Transverse colon (tissue), 4 donors: ENCODE data around the gene TICAM1. TPM values are rescaled to one million over a fixed set of nuclear protein-coding genes. Genes with fewer than 3 reads are reported as not detected.
"Not testable (repeated sequence)": the region's sequence is repeated elsewhere in the genome, so short reads cannot be mapped to it uniquely, and the experiment has no call there.

ENCODE experiments used
- DNase-seq: peaks from one replicate; pipeline ENCODE4 v3.0.0-alpha.2; 2019
- H3K27ac ChIP-seq, 4 donors: fragments of 200-600 bp; sonication (generic); 2 replicates each; pipeline ENCODE4 v1.5.1; 2016 to 2018; ENCODE audit warnings: inconsistent platforms in 4 of 4
- H3K27me3 ChIP-seq: fragments of 200-600 bp; sonication (generic); 2 replicates; pipeline ENCODE4 v1.5.1; 2017; ENCODE audit warnings: inconsistent platforms
- H3K36me3 ChIP-seq, 4 donors: fragments of 200-600 bp; sonication (generic); 2 replicates each; pipeline ENCODE4 v1.5.1; 2017 to 2019; ENCODE audit warnings: inconsistent platforms in 4 of 4
- H3K4me1 ChIP-seq, 4 donors: fragments of 200-600 bp; sonication (generic); 2 replicates each; pipeline ENCODE4 v1.5.1; 2017 to 2020; ENCODE audit warnings: inconsistent platforms in 4 of 4
- H3K4me3 ChIP-seq, 4 donors: fragments of 200-600 bp; sonication (generic); 1 replicate in 1 of 4; 2 replicates in 3 of 4; pipeline versions ENCODE4 v1.5.1 to v1.6.1; 2017 to 2019; ENCODE audit warnings: inconsistent platforms in 4 of 4
- H3K9me3 ChIP-seq, 2 donors: fragments of 200-600 bp; sonication (generic); 2 replicates each; pipeline ENCODE4 v1.5.1; 2017 to 2019; ENCODE audit warnings: inconsistent platforms in 2 of 2
- CTCF ChIP-seq, 5 experiments: fragments of 200-600 bp in 3 of 5; fragments of 450-650 bp in 2 of 5; sonication (generic) in 3 of 5; IDR thresholded peaks; 1 replicate in 2 of 5; 2 replicates in 3 of 5; pipeline ENCODE4 v1.5.1; 2016 to 2017; ENCODE audit warnings: antibody characterized with exemption in 5 of 5, inconsistent platforms in 3 of 5, mild to moderate bottlenecking in 2 of 5, moderate library complexity in 1 of 5
- EP300 ChIP-seq: sonication (generic); formaldehyde crosslinking; IDR thresholded peaks from one replicate; pipeline ENCODE4 v1.6.1; 2017; ENCODE audit warnings: antibody characterized with exemption, low read depth
- POLR2A ChIP-seq: fragments of 450-650 bp; IDR thresholded peaks from one replicate; pipeline ENCODE4 v1.6.1; 2016; ENCODE audit warnings: antibody characterized with exemption, mild to moderate bottlenecking, moderate library complexity
- POLR2AphosphoS5 ChIP-seq, 3 donors: sonication (generic); formaldehyde crosslinking; IDR thresholded peaks; one replicate each; pipeline ENCODE4 v1.6.1; 2016; ENCODE audit warnings: antibody characterized with exemption in 3 of 3
- WGBS, 2 donors: methylation state at CpG; one replicate each; pipeline ENCODE4 v1.1.5; 2018; ENCODE audit warnings: low coverage in 1 of 2; 5-methylcytosine and 5-hydroxymethylcytosine counted together
- in situ Hi-C, 4 donors: fragments of 200-750 bp; cut with MboI; loops; one replicate each; pipeline versions ENCODE4 v1.15.0 to v1.15.1; 2017; ENCODE audit warnings: low sequenced_read_pairs in 3 of 4, low pct_ligation_motif_present in 1 of 4, low pct_unique_long_range_greater_than_20kb in 1 of 4
- intact Hi-C: fragments of 100-400 bp; cut with DNase I; formaldehyde crosslinking; loops from one replicate; pipeline ENCODE4 v1.15.1; 2023; ENCODE audit warnings: low total_unique reads
- total RNA-seq, 4 donors: library from RNA; depleted of rRNA; stranded (reverse); fragments of >200 nt; gene quantifications; one replicate each; pipeline ENCODE4 v1.1.0, GENCODE V29; 2016

The TICAM1 gene
- total RNA-seq, 4 donors from 2014 or later: 17.7 to 66.6 (median 20.8) TPM

GRCh38 chr19:4780860-4781259 is 50.7 kb downstream of the TICAM1 start:
- Histone ChIP-seq H3K9me3 (no peaks in the 10 kb centered on the region), H3K27me3 (peaks cover 32% of the 10 kb centered on the region), H3K4me1 (no peaks in the 10 kb centered on the region), H3K36me3 (no peaks in the 10 kb centered on the region), H3K4me3 (no peak overlapping the region), H3K27ac (no peak overlapping the region)
- intact Hi-C loops: no loop called here
- 73 to 75% methylated on average over 4 to 6 of the region's 6 CpGs for WGBS, 2 donors
- no peak for DNase-seq
- in situ Hi-C loops: loop anchor here in 1 of 4 donors (10.0 kb wide), 1 partner anchor 46 kb away; no protein-coding TSS in a partner anchor
- no peak for TF ChIP-seq EP300
- no peak for TF ChIP-seq POLR2A
- TF ChIP-seq POLR2AphosphoS5 (IDR thresholded peaks at IDR 0.05): no peak
- no peak for TF ChIP-seq CTCF (IDR thresholded peaks at IDR 0.05)

DNA sequence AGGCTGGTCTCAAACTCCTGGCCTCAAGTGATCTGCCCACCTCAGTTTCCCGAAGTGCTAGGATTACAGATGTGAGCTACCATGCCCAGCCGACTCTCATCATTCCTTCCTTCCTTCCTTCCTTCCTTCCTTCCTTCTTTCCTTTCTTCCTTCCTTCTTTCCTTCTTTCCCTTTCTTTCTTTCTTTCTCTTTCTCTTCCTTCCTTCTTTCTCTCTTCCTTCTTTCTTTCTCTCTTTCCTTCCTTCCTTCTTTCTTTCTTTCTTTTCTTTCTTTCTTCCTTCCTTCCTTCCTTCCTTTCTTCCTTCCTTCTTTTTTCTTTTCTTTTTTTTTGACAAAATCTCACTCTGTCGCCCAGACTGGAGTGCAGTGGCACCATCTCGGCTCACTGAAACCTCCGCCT is 53.4 kb downstream of the TICAM1 start:
- H3K9me3 ChIP-seq, H3K27me3 ChIP-seq, H3K36me3 ChIP-seq, intact Hi-C loops, H3K4me1 ChIP-seq, DNase-seq, in situ Hi-C loops, H3K27ac ChIP-seq, H3K4me3 ChIP-seq: not testable (repeated sequence)
- 74 to 88% methylated on average over 3 to 5 of the region's 5 CpGs for WGBS, 2 donors

DNA sequence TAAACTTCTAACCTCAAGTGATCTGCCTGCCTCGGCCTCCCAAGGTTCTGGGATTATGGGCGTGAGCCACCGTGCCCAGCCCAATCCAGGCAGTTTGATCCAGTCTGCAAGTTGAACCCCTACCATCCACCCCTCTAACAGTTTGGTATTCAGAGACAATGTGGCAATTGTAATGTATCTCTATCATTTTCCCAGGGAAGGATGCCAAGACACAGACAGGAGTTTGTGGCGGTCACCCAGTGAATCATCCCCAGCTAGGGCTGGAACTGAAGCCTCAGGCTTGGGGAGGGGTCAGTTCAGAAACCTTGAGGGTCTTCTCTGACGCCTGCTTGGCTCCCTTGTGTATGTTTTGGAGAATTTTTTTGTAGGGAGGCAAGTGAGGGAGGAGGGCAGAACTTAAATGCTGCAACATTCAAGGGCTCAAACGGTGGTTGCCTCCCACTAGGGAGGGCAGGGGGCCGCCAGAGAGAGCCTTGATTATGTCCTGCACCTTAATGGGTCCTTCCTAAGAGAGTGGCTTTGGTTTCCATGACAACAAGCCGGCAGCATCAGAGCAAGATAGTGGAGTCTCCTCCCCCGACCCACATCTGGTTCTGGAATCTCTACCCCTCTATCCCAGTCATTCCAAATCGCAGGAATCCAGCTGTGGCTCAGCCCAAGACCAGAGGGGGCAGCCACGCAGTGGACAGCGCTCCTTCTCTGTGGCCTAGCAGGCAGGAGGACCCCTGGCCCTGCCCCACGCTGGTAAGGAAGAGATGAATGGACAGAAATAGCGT is 54.9 kb downstream of the TICAM1 start:
- H3K27me3 ChIP-seq: peaks cover 4% of the 10 kb centered on the region
- in situ Hi-C loops: no loop called here
- intact Hi-C loops: no loop called here
- no peaks in the 10 kb centered on the region for H3K36me3 ChIP-seq
- no peak for TF ChIP-seq POLR2AphosphoS5 (IDR thresholded peaks at IDR 0.05)
- TF ChIP-seq CTCF (IDR thresholded peaks at IDR 0.05): no peak
- no peak for TF ChIP-seq EP300
- TF ChIP-seq POLR2A: no peak
- 43% methylated on average over 14 of the region's 14 CpGs; no CpG with 5 or more reads in 1 of the 2 donors for WGBS, 2 donors
- no peak overlapping the region for H3K4me3 ChIP-seq
- no peak overlapping the region for H3K27ac ChIP-seq
- no peak for DNase-seq
- no peaks in the 10 kb centered on the region for H3K4me1 ChIP-seq
- no peaks in the 10 kb centered on the region for H3K9me3 ChIP-seq

DNA sequence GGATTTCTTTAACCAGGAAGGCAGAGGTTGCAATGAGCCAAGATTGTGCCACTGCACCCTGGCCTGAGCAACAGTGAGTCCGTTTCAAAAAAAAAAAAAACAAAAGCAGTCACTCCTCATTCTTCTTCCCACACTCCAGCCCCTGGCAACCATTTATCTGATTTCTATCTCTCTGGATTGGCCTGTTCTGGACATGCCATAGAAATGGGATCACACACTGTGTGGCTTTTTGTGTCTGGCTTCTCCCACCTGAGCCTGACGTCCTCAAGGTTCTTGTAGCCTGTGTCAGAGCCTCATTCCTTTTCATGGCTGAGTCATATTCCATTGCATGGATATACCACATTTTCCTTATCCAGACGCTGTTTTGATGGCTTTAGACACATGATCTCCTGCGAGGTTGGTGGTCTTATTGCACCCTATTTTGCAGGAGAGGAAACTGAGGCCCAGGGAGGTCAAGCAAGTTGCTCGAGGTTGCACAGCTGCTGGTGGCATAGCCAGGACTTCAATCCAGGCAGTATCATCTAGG is 55.8 kb downstream of the TICAM1 start:
- intact Hi-C loops: no loop called here
- no peak overlapping the region for H3K27ac ChIP-seq
- TF ChIP-seq POLR2AphosphoS5 (IDR thresholded peaks at IDR 0.05): no peak
- TF ChIP-seq EP300: no peak
- no peak for TF ChIP-seq POLR2A
- TF ChIP-seq CTCF (IDR thresholded peaks at IDR 0.05): no peak
- WGBS, 2 donors: 40 to 73% methylated on average over 3 to 5 of the region's 5 CpGs
- DNase-seq: no peak
- no peaks in the 10 kb centered on the region for H3K9me3 ChIP-seq
- no peaks in the 10 kb centered on the region for H3K36me3 ChIP-seq
- in situ Hi-C loops: no loop called here
- H3K4me1 ChIP-seq: no peaks in the 10 kb centered on the region
- H3K4me3 ChIP-seq: no peak overlapping the region
- peaks cover 4% of the 10 kb centered on the region for H3K27me3 ChIP-seq
